Measurements from ENCODE around the gene SLC26A3.
A peak's percentile ranks its signal among the peaks of the same experiment; 100 is the strongest.

Gene SLC26A3

DNA sequence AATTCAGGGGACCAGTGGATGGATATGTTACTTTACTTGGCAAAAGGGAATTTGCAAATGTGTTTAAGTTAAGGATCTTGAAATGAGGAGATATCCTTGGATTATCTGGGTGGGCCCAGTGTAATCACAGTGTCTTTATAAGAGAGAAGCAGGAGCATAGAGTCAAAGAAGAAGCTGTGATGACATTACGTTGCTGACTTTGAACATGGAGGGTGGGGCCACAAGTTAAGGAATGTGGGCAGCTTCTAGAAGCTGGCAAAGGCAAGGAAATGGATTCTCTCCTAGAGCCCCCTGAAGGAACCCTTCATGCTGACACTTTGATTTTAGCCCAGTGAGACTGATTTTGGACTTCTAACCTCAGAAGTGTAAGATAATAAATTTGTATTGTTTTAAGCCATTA is 21.8 kb upstream of the SLC26A3 start:
- H3K9me3 ChIP-seq (ENCODE audit: control insufficient read depth, insufficient read depth, low read depth, low read length): no peaks in the 10 kb centered on the region
- no peaks in the 10 kb centered on the region for H3K36me3 ChIP-seq (ENCODE audit: control insufficient read depth in 2 of 2, insufficient read depth in 1 of 2, low read length in 2 of 2)
- no peak overlapping the region for H3K27ac ChIP-seq (ENCODE audit: extremely low read depth, low read depth, low read length)
- TF ChIP-seq ZNF701 (tag by site-specific recombination; IDR thresholded peaks at IDR 0.05) (no peak), MYNN (tag by site-specific recombination; IDR thresholded peaks at IDR 0.05; ENCODE audit: borderline replicate concordance) (no peak), ZNF777 (tag by site-specific recombination; IDR thresholded peaks at IDR 0.05; ENCODE audit: borderline replicate concordance) (no peak), ZNF214 (tag by site-specific recombination; IDR thresholded peaks at IDR 0.05; ENCODE audit: borderline replicate concordance) (no peak), ZNF354C (tag by site-specific recombination; IDR thresholded peaks at IDR 0.05; ENCODE audit: borderline replicate concordance, low read depth) (no peak)
- TF ChIP-seq, protein P1, sequence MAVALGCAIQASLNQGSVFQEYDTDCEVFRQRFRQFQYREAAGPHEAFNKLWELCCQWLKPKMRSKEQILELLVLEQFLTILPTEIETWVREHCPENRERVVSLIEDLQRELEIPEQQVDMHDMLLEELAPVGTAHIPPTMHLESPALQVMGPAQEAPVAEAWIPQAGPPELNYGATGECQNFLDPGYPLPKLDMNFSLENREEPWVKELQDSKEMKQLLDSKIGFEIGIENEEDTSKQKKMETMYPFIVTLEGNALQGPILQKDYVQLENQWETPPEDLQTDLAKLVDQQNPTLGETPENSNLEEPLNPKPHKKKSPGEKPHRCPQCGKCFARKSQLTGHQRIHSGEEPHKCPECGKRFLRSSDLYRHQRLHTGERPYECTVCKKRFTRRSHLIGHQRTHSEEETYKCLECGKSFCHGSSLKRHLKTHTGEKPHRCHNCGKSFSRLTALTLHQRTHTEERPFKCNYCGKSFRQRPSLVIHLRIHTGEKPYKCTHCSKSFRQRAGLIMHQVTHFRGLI (tag by site-specific recombination; IDR thresholded peaks at IDR 0.05): no peak
- no peak overlapping the region for H3K4me3 ChIP-seq (ENCODE audit: low read depth, low read length)
- no peaks in the 10 kb centered on the region for H3K4me1 ChIP-seq (ENCODE audit: control insufficient read depth, insufficient read depth, low read length)
- POLR2A ChIA-PET: no interaction called here
- CTCF ChIA-PET: interaction anchor here (0.8 kb wide), 1 partner anchor 55 kb away, joined by 3 read pairs; no protein-coding TSS in a partner anchor

DNA sequence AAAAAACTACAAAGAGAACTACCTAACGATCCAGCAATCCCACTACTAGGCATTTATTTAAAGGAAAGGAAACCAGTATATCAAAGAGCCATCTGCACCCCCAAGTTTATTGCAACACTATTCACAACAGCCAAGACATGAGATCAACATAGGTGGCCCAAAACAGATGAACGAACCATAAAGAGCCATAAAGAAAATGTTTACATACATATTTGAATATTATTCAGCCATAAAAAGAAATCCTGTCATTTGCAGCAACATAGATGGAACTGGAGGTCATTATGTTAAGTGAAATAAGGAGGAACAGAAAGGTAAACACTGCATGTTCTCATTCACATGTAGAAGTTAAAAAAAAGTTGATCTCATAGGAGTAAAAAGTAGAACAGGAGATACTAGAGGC is 15.6 kb upstream of the SLC26A3 start:
- Histone ChIP-seq H3K4me1 (ENCODE audit: control insufficient read depth, insufficient read depth, low read length) (peaks cover 2% of the 10 kb centered on the region; the same call in 1 of the 2 replicates), H3K27ac (ENCODE audit: extremely low read depth, low read depth, low read length) (no peak overlapping the region), H3K4me3 (ENCODE audit: low read depth, low read length) (no peak overlapping the region), H3K9me3 (ENCODE audit: control insufficient read depth, insufficient read depth, low read depth, low read length) (no peaks in the 10 kb centered on the region), H3K36me3 (ENCODE audit: control insufficient read depth in 2 of 2, insufficient read depth in 1 of 2, low read length in 2 of 2) (no peaks in the 10 kb centered on the region)
- ChIA-PET CTCF (no interaction called here), POLR2A (no interaction called here)
- TF ChIP-seq ZNF223 (tag by site-specific recombination; IDR thresholded peaks at IDR 0.05): no peak
- TF ChIP-seq ZBTB21 (tag by site-specific recombination; IDR thresholded peaks at IDR 0.05): no peak
- no peak for TF ChIP-seq GLI2 (tag by site-specific recombination; IDR thresholded peaks at IDR 0.05; ENCODE audit: borderline replicate concordance, low read depth)
- TF ChIP-seq ZNF341 (tag by site-specific recombination; IDR thresholded peaks at IDR 0.05; ENCODE audit: low read depth): no peak
- TF ChIP-seq ZFP69B (tag by site-specific recombination; IDR thresholded peaks at IDR 0.05): no peak
- TF ChIP-seq ZNF600 (tag by site-specific recombination; IDR thresholded peaks at IDR 0.05): no peak
- TF ChIP-seq ZNF529 (tag by site-specific recombination; IDR thresholded peaks at IDR 0.05; ENCODE audit: insufficient replicate concordance): no peak

DNA sequence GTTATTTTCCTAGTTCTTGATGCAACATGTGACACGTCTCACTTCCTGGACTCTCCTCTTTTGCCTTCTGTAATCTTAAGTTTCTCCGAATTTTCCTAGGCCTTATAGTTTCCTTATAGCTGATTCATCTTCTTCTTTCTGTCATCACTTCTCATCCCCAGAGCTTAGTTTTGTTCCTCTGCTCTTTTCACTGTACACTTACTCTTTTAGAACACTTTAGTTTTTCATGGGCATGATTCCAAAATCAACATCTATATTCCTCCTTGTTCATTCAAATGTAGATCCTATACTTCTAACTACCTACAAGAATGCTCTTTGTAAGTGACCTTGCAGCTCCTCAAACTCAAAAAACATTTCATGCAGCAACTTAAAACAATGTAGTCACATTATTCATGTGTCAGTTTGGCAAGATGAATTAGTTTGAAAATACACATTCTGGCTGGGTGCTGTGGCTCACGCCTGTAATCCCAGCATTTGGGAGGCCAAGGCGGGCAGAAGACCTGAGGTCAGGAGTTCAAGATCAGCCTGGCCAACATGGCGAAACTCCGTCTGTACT is 13.1 kb upstream of the SLC26A3 start:
- H3K4me1 ChIP-seq (ENCODE audit: control insufficient read depth, insufficient read depth, low read length): peaks cover 2% of the 10 kb centered on the region; the same call in 1 of the 2 replicates
- CTCF ChIA-PET: interaction anchor here (0.6 to 0.9 kb wide), 2 partner anchors 16 to 1662 kb away, joined by 5 read pairs; no protein-coding TSS in a partner anchor
- no peaks in the 10 kb centered on the region for H3K36me3 ChIP-seq (ENCODE audit: control insufficient read depth in 2 of 2, insufficient read depth in 1 of 2, low read length in 2 of 2)
- POLR2A ChIA-PET: no interaction called here
- no peak overlapping the region for H3K27ac ChIP-seq (ENCODE audit: extremely low read depth, low read depth, low read length)
- no peaks in the 10 kb centered on the region for H3K9me3 ChIP-seq (ENCODE audit: control insufficient read depth, insufficient read depth, low read depth, low read length)
- no peak overlapping the region for H3K4me3 ChIP-seq (ENCODE audit: low read depth, low read length)
- TF ChIP-seq, protein P2, sequence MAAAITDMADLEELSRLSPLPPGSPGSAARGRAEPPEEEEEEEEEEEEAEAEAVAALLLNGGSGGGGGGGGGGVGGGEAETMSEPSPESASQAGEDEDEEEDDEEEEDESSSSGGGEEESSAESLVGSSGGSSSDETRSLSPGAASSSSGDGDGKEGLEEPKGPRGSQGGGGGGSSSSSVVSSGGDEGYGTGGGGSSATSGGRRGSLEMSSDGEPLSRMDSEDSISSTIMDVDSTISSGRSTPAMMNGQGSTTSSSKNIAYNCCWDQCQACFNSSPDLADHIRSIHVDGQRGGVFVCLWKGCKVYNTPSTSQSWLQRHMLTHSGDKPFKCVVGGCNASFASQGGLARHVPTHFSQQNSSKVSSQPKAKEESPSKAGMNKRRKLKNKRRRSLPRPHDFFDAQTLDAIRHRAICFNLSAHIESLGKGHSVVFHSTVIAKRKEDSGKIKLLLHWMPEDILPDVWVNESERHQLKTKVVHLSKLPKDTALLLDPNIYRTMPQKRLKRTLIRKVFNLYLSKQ (tag by site-specific recombination; IDR thresholded peaks at IDR 0.05; ENCODE audit: borderline replicate concordance): no peak
- TF ChIP-seq SETDB1 (IDR thresholded peaks at IDR 0.05; ENCODE audit: insufficient read length, low read length) (no peak), TCF7L2 (IDR thresholded peaks at IDR 0.05; ENCODE audit: borderline replicate concordance, low read depth, low read length) (no peak), ZNF16 (tag by site-specific recombination; IDR thresholded peaks at IDR 0.05; ENCODE audit: low read depth) (no peak), ZNF302 (tag by site-specific recombination; IDR thresholded peaks at IDR 0.05; ENCODE audit: low read depth) (no peak), ZNF350 (tag by site-specific recombination; IDR thresholded peaks at IDR 0.05) (no peak), ZNF777 (tag by site-specific recombination; IDR thresholded peaks at IDR 0.05; ENCODE audit: borderline replicate concordance) (no peak), FEZF1 (tag by site-specific recombination; IDR thresholded peaks at IDR 0.05) (peak; percentile 92), ZNF426 (tag by site-specific recombination; IDR thresholded peaks at IDR 0.05) (no peak), SALL2 (tag by site-specific recombination; IDR thresholded peaks at IDR 0.05; ENCODE audit: borderline replicate concordance) (no peak), ZNF701 (tag by site-specific recombination; IDR thresholded peaks at IDR 0.05) (no peak), ZBTB48 (tag by site-specific recombination; IDR thresholded peaks at IDR 0.05) (no peak), BCL11B (tag by site-specific recombination; IDR thresholded peaks at IDR 0.05; ENCODE audit: low read depth) (no peak), ZNF626 (tag by site-specific recombination; IDR thresholded peaks at IDR 0.05) (no peak), ZNF37A (tag by site-specific recombination; IDR thresholded peaks at IDR 0.05) (no peak), ZNF791 (tag by site-specific recombination; IDR thresholded peaks at IDR 0.05) (no peak)
- TF ChIP-seq, protein P3, sequence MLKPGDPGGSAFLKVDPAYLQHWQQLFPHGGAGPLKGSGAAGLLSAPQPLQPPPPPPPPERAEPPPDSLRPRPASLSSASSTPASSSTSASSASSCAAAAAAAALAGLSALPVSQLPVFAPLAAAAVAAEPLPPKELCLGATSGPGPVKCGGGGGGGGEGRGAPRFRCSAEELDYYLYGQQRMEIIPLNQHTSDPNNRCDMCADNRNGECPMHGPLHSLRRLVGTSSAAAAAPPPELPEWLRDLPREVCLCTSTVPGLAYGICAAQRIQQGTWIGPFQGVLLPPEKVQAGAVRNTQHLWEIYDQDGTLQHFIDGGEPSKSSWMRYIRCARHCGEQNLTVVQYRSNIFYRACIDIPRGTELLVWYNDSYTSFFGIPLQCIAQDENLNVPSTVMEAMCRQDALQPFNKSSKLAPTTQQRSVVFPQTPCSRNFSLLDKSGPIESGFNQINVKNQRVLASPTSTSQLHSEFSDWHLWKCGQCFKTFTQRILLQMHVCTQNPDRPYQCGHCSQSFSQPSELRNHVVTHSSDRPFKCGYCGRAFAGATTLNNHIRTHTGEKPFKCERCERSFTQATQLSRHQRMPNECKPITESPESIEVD (tag by site-specific recombination; IDR thresholded peaks at IDR 0.05): peak; percentile 81

Measured in HEK293 (cell line).